ENCODE measurements around the gene THAP5.

The THAP5 gene

DNA sequence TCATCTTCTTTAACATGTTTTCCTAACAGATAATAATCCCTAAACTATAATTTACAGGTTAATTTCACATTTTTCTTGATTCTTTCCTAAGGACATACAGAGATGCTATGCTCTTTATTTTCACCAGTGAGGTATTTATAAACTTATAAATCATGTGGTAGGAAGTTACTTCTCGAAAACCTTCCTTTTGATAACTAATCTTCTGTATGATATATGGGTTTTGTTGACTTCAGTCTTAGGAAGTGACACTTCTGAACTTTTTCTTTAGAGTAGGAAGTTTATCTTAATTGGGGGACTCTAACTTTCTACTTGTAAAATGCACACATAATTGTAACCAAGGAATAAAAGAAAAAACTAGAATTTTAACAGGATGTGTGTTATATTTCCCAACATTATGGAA is 33.8 kb downstream of the THAP5 start:
- in situ Hi-C loops (cut with HindIII; ENCODE audit: low sequenced_read_pairs), result no loop called here

DNA sequence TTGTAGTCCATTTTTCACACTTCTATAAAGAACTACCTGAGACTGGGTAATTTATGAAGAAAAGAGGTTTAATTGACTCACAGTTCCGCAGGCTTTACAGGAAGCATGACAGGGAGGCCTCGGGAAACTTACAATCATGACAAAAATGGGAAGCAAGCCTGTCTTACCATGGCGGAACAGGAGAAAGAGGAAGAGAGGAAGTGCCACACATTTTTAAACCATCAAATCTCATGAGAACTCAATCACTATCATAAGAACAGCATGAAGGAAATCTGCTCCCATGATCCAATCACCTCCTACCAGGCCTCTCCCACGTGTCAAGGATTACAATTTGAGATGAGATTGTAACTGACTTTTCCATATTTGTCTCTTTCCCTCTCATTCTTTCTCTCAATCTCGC is 34.2 kb downstream of the THAP5 start:
- in situ Hi-C loops (cut with HindIII; ENCODE audit: low sequenced_read_pairs), result no loop called here

DNA sequence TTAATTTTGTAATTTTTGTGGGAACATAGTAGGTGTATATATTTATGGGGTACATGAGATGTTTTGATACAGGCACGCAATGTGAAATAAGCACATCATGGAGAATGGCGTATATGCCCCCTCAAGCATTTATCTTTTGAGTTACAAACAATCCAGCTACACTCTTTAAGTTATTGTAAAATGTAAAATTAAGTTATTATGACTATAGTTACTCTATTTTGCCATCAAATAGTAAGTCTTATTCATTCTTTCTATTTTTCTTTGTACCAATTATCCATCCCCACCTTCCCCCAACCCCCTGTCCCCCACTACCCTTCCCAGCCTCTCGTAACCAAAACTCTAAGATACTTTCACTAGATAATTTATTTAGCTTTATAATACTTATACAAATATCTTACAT is 35.8 kb downstream of the THAP5 start:
- in situ Hi-C loops (cut with HindIII; ENCODE audit: low sequenced_read_pairs), result no loop called here

DNA sequence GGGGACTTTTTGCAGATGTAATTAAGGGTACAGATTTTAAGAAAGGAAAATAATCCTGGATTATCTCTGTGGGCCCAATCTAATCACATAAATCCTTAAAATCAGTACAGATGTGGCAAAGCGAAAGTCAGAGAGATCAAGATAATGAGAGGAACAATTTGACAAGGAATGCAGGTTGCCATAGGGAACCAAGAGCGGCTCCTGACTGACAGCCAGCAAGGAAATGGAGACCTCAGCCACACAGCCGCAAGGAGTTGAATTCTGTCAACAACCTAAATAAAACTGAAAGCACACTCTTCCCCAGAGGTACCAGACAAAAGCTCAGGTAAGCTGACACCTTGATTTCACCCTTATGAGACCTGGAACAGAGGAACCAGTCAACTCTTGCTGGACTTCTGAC is 40.2 kb downstream of the THAP5 start:
- in situ Hi-C loops (cut with HindIII; ENCODE audit: low sequenced_read_pairs), result no loop called here

DNA sequence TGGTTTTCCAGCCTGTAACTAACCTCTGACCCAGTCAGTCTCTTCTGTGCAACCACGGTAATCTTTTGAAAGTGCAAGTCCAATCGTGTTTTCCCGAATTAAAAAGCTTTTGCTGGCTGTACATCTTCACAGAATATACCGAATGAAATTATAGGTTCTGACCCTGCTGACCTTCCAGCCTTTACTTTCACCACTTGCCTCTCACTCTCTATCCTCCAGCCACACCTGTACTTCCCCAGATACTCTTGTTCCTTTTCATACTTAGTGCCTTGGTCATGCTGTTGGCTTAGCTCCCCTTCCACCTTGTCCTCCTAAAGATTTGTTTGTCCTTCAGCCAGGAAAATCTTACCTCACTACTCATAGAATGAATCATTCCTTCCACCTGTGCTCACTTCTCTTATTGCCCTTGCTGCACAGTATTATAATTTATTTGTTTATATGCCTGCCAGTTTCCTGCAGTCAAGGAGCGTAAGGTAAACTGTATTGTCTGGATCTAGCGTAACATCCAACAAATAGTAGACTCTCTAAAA is 41.3 kb downstream of the THAP5 start:
- in situ Hi-C loops (cut with HindIII; ENCODE audit: low sequenced_read_pairs), result no loop called here

DNA sequence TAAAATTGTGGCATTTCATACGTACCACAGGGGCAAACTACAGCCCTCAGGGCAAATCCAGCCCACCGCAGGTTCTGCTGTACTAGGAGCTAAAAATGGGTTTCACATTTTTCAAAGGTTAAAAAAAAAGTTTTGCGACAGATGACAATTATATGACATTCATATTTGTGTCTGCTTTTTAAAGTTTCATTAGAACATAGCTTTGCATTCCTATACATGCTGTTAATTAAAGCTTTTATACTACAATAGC is 42.8 kb downstream of the THAP5 start:
- in situ Hi-C loops (cut with HindIII; ENCODE audit: low sequenced_read_pairs), result no loop called here

DNA sequence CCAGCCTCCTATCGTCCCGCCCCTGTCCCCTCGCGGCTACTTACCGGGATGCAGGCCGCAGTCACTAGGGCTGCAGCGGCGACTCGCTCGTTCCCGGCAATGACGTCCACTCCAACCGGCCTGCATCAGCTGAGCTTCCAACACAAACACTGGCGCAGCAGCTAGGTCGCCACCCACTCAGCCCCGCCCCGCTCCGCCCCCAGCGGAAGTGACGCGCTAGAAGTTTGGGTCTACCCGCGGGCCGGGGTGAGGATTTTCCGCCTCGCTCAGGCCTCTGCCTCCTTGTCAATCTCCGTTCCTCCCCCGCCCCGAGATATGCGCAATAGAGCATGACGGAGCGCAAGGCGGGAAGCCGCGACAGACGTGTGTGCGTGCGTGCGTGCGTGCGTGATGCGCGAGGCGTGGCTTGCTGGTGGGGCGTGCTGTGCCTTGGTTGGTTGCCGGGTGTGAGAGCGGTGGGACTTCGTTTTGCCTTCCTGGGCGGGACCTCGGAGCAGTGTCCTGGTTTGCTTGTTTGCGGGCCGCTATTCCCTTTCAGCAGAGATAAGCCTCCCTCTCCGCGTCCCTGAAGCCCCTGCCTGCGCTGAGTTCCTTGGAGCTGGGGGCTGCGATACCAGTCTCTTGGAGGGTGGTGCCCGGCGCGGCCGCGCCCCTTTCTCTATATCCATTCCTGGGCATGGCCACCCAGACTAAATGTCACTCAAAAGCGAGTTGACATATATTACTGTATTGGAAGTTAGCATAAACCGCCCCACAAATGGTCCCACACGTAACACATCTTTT is 43.3 kb downstream of the THAP5 start, which contains the start of gene PNPLA8:
Gene PNPLA8 (minus strand): TSS at position 151 of the 783 bp plus-strand sequence. CDS start 10,644 bp downstream, outside the sequence.
- in situ Hi-C loops (cut with HindIII; ENCODE audit: low sequenced_read_pairs), result no loop called here

DNA sequence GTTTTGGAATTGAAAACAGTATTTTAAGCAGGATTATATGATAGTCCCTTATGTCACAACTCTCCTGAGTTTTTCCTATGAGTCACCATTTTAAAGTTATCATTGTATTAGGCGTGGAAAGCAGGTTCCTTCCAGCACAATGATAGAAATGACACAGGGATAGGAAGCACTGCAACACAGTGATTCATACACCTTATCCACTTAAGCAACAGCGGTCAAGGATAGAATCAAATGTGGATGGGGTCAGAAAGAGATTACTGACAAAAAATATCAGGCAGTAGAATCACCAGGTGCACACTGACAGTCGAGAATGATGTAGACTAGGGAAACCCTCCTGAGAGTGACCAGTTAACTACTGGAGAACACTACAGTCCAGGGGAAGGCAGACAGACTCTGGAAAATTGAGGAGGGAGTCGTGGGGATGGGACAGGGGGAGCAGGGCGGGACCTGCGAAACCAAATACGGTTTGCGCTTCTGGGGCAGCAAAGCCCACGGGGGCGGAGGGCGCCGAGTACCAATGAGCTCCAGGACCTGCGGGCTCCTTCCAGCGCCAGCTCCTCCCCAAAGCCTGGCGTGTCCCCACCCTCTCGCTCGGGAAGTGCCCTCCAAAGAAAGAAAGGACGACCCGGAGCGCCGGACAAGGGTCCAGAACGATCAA is 44.0 kb downstream of the THAP5 start:
- in situ Hi-C loops (cut with HindIII; ENCODE audit: low sequenced_read_pairs), result no loop called here

DNA sequence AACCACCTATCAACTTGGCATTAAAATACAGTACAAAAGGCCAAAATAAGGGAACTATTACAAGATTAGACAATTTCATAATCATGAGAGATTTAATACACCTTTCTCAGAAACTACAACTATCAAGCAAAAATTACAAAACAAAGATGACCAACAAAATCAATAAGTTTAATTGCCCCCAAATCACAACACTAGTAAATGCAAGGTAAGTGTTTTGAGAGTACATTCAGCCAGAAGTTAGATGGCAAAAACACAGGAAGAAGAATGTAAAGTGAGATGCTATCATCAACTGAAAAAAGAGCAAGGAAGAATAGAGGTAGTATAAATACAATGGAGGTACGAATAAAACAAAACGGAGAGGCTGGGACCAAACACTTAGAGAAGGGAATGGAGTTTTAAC is 46.7 kb downstream of the THAP5 start:
- in situ Hi-C loops (cut with HindIII; ENCODE audit: low sequenced_read_pairs), result no loop called here

DNA sequence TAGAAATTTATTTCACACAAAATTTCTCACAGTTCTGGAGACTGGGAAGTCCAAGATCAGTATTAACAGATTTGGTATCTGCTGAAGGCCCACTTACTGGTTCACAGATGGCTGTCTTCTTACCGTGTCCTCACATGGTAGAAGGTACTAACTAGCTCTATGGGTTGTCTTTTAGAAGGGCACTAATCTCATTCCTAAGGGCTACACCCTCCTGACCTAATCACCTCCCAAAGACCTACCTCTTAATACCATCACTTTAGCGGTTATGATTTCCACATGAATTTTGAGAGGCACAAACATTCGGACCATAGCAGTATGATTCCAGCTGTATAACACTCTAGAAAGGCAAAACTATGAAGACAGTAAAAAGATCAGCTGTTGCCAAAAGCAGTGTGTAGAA is 51.6 kb downstream of the THAP5 start:
- in situ Hi-C loops (cut with HindIII; ENCODE audit: low sequenced_read_pairs), result no loop called here

DNA sequence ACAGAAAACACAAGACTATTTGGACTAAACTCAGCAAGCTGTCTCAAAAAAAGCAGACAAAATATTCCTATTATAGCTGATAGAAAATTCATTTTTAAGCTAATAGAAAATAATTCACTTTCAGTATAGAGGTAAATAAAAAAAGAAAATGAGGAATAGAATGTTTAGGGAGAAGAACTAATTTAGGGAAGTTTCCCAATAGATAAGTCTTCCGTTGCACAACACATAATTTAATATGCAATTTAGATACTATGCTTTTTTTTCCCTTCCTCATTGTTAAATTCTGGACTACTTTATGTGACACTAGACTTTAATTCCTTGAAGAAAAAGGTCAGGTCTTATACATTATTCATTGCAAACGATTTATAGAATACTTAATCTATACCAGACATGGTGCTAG is 53.9 kb downstream of the THAP5 start:
- in situ Hi-C loops (cut with HindIII; ENCODE audit: low sequenced_read_pairs), result no loop called here

DNA sequence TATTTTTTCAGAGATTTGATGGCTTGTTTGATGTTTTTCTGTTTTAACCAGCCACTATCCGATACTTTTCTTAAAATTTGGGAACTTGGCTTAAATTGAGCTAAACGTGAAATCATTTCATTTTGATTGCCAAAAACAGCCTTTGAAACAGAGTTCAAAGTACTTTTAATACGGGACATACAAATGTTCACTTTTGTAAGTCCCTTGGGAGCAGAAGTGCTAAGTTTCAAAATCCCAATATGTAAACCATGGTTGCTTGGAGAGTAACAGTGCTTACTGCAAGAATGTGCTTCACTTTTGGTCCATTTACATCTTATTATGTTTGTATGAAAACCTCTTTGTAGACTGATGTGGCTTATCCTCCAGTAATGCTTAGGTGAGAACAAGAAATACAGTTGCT is 54.5 kb downstream of the THAP5 start:
- in situ Hi-C loops (cut with HindIII; ENCODE audit: low sequenced_read_pairs), result no loop called here
